Measurements from ENCODE around the gene RNASE12.

DNA sequence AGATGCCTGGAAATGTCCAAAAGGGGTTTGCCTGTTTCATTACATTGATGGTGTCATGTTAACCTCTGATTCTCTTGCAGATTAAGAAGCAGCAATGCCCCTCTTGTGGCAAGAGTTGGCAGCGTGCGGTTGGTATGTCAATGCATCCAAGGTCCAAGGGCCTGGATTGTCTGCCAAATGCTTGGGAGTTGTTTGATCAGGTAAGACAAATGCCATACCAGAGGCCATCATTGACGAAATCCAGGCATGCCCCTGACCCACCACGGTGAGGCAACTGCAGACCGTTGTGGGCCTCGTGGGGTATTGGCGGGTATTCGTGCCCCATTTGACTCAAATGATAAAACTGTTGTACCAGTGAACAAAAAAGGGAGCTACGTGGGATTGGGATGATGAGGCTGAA is 11.4 kb upstream of the RNASE12 start:
- no peak for TF ChIP-seq POLR2AphosphoS5 (IDR thresholded peaks at IDR 0.05; ENCODE audit: low read depth, low read length)
- TF ChIP-seq TAF1 (IDR thresholded peaks at IDR 0.05; ENCODE audit: low read depth, low read length), result no peak
- no peak for TF ChIP-seq POLR2A (IDR thresholded peaks at IDR 0.05; ENCODE audit: low read depth, low read length)
